GM20000 (cell line): ENCODE data around the gene HSD17B13.

Experiments used
- DNase-seq: peaks from one replicate; pipeline ENCODE4 v3.0.0; 2012; ENCODE audit warnings: low spot score
- TF ChIP-seq, protein P1 (sequence below): IDR thresholded peaks from 2 replicates; pipeline ENCODE4 v1.5.1; 2012; ENCODE audit warnings: mild to moderate bottlenecking, control low read depth; ENCODE audit errors: extremely low read depth, missing control alignments

HSD17B13 gene

DNA sequence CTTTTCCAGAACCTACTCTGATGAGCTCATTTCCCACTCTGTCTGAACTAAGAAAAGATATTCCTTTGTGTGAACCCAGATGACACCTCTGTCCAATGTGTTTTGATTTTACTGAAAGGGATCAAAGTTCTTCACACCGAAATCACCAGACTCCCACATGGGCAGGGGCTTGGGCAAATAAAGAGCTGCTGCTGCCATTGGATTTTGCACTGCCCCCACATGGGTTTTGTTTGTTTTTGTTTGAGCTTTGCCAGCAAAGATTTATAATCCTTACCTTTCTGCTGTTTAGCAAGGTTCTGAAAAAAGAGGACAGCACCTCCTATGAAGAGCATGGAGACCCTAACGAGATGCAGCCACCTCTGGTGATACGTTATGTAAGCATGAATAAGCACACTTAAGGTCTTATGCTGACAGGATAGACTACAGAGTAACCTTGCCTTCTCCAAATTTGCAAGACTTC is 44.3 kb downstream of the HSD17B13 start:
- TF ChIP-seq, protein P1, sequence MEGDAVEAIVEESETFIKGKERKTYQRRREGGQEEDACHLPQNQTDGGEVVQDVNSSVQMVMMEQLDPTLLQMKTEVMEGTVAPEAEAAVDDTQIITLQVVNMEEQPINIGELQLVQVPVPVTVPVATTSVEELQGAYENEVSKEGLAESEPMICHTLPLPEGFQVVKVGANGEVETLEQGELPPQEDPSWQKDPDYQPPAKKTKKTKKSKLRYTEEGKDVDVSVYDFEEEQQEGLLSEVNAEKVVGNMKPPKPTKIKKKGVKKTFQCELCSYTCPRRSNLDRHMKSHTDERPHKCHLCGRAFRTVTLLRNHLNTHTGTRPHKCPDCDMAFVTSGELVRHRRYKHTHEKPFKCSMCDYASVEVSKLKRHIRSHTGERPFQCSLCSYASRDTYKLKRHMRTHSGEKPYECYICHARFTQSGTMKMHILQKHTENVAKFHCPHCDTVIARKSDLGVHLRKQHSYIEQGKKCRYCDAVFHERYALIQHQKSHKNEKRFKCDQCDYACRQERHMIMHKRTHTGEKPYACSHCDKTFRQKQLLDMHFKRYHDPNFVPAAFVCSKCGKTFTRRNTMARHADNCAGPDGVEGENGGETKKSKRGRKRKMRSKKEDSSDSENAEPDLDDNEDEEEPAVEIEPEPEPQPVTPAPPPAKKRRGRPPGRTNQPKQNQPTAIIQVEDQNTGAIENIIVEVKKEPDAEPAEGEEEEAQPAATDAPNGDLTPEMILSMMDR = no peak
- no peak for DNase-seq

GRCh38 chr4:87275311-87275710 is 47.4 kb downstream of the HSD17B13 start:
- DNase-seq = no peak
- TF ChIP-seq, protein P1 = no peak

GRCh38 chr4:87274803-87275202 is 47.9 kb downstream of the HSD17B13 start:
- DNase-seq = no peak
- TF ChIP-seq, protein P1 = no peak

GRCh38 chr4:87274327-87274726 is 48.4 kb downstream of the HSD17B13 start:
- no peak for DNase-seq
- TF ChIP-seq, protein P1 = no peak

DNA sequence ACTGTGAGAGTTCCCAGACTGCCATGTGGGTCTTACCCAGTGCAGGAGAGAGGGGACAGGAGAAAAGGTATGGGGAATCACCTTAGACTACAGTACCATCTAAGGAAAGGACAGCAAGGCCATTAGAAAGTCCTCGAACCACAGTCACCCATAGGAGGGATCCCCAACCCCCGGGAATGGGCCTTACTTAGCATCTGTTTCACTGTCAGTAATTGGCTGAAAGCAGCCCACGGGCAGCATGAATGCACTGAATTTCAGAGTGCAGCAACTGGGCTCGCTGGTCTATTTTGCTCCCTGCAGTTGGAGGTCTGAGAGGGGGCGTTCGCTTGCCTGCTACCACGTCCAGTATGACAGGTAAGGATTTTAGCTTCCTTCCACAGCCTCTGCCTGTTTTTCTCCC is 51.9 kb downstream of the HSD17B13 start:
- DNase-seq = no peak
- TF ChIP-seq, protein P1 = no peak

DNA sequence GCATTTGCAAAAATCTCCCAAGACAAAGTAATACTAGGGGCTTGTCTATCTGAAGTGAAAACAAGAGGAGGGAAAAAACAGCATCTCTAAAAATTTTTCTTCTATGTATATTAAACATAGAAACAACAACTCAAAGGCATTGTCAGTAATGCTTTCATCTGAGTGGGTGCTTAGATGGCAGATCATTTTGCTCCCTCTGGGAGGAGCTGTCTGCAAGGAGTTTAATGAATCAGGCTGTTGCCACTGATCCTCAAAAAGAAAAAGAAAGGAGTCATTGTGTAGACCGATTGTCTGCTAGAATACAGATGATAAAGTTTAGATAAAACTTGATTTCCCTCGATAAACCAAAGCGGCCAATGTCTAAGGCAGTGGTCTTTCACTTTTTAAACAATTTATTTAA is 52.5 kb downstream of the HSD17B13 start:
- TF ChIP-seq, protein P1 = peak; percentile 26
- peak; percentile 8 for DNase-seq

- TF ChIP-seq, protein P1 = no peak
- DNase-seq = no peak
Measured at GRCh38 chr4:87268411-87268810, 54.3 kb downstream of the HSD17B13 start.

GRCh38 chr4:87266986-87267385 is 55.7 kb downstream of the HSD17B13 start:
- DNase-seq = no peak
- TF ChIP-seq, protein P1 = no peak
